Heart left ventricle (tissue), 16 donors: ENCODE data around the gene BTBD16. TPM values are rescaled to one million over a fixed set of nuclear protein-coding genes. Genes with fewer than 3 reads are reported as not detected.

Source experiments
- ATAC-seq, 4 donors: fragments of 200-7000 bp; cut with Tn5 transposase; one replicate each; pipeline ENCODE4 v1.9.1; 2020 to 2022; ENCODE audit warnings: moderate library complexity in 4 of 4, mild to moderate bottlenecking in 3 of 4, moderate number of reproducible peaks in 1 of 4
- DNase-seq, 5 donors: peaks; one replicate each; pipeline ENCODE4 v3.0.0-alpha.2; 2020
- H3K27ac ChIP-seq, 12 donors: fragments of 200-600 bp; sonication (generic) in 4 of 12; one replicate each; pipeline versions ENCODE4 v1.5.0 to v1.8.0; 2016 to 2022; ENCODE audit warnings: mild to moderate bottlenecking in 2 of 12
- H3K27me3 ChIP-seq, 9 donors: fragments of 200-600 bp; sonication (generic) in 2 of 9; one replicate each; pipeline versions ENCODE4 v1.5.1 to v1.8.0; 2016 to 2022; ENCODE audit warnings: mild to moderate bottlenecking in 3 of 9
- H3K36me3 ChIP-seq, 9 donors: fragments of 200-600 bp; sonication (generic) in 2 of 9; one replicate each; pipeline versions ENCODE4 v1.5.0 to v1.8.0; 2018 to 2022; ENCODE audit warnings: mild to moderate bottlenecking in 2 of 9
- H3K4me1 ChIP-seq, 12 donors: fragments of 200-600 bp; sonication (generic) in 4 of 12; one replicate each; pipeline versions ENCODE4 v1.5.0 to v1.8.0; 2016 to 2022; ENCODE audit warnings: mild to moderate bottlenecking in 3 of 12
- H3K4me3 ChIP-seq, 12 donors: fragments of 200-600 bp; sonication (generic) in 4 of 12; one replicate each; pipeline versions ENCODE4 v1.5.0 to v1.8.0; 2017 to 2022; ENCODE audit warnings: mild to moderate bottlenecking in 9 of 12, moderate library complexity in 4 of 12
- H3K9me3 ChIP-seq, 12 donors: fragments of 200-600 bp; sonication (generic) in 4 of 12; one replicate each; pipeline versions ENCODE4 v1.5.0 to v1.8.0; 2016 to 2022; ENCODE audit warnings: mild to moderate bottlenecking in 1 of 12
- POLR2A ChIP-seq, 2 donors: fragments of 450-650 bp; IDR thresholded peaks; one replicate each; pipeline ENCODE4 v1.6.1; 2017; ENCODE audit warnings: antibody characterized with exemption in 2 of 2, mild to moderate bottlenecking in 2 of 2, moderate library complexity in 2 of 2
- WGBS, 4 donors: extraction: QIAGEN DNeasy Blood & Tissue Kit in 2 of 4; methylation state at CpG; one replicate each; pipeline versions ENCODE4 v1.1.5 to v1.1.7; 2013 to 2018; 5-methylcytosine and 5-hydroxymethylcytosine counted together
- intact Hi-C, 10 donors: fragments of 100-400 bp; cut with DNase I; formaldehyde crosslinking; loops; one replicate each; pipeline versions ENCODE4 v1.11.1 to v1.14.2; 2022
- polyA plus RNA-seq, 2 donors: library from polyadenylated mRNA; stranded (reverse); fragments of 200-250 nt; gene quantifications; one replicate each; pipeline ENCODE4 v1.2.3, GENCODE V29; 2013
- total RNA-seq, 9 donors: library from RNA; depleted of rRNA in 2 of 9; stranded (reverse); fragments of >200 nt in 2 of 9; fragmentation: NEBNext Ultra II Directional in 3 of 9; extraction: Animal tissue kit (Norgen Biotek cat#: 25700) in 3 of 9; gene quantifications; one replicate each; pipeline versions ENCODE4 v1.1.0 to v1.2.4, GENCODE V29; 2016 to 2023
- TF ChIP-seq, protein P1 (sequence below), 12 donors: fragments of 200-600 bp; sonication (generic) in 4 of 12; IDR thresholded peaks; one replicate each; pipeline versions ENCODE4 v1.5.0 to v1.8.0; 2018 to 2022; ENCODE audit warnings: antibody characterized with exemption in 12 of 12, mild to moderate bottlenecking in 5 of 12
- donor health status: ischemic (EF 13 %, LVEDD 7.1; RV severe dilation, severe dysfunction).
- donor health status: healthy with polysubstance abuse.
- donor health status: DM: no; HTN: yes; CAD: no.
- donor health status: DM: no; HTN: no; CAD: no.
- donor health status: ischemic (EF 25% LVEDD 6.9; RV normal size, moderate dysfunction).
- donor health status: ischemic (EF 25% LVEDD 5.7; RV mildly dilated, moderate dysfunction).
- donor health status: healthy.
- donor health status: DM: yes; HTN: yes; CAD: no.
- donor health status: ischemic (EF 35%, LVEDD 5.7; RV mildly dilated, moderate dysfunction).
- donor health status: nonischemic (EF 11% LVEDD 7.7; RV severe dilation, severe dysfunction).
- donor health status: DM: yes; HTN: yes; CAD: no.
- donor health status: PGD.
- donor health status: ischemic (EF 29% LVEDD 5.4; RV normal size, mild dysfunction).
- donor health status: nonischemic (EF 23%, LVEDD 6.1; RV moderate dilation, normal function).

Gene BTBD16
- total and polyA plus RNA-seq, 11 donors, result 0.23 to 0.25 TPM; not detected in 9

GRCh38 chr10:122277526-122278136, 6.5 kb downstream of the BTBD16 start:
- H3K4me3 ChIP-seq, result no peak overlapping the region
- no peak overlapping the region for H3K27ac ChIP-seq
- peaks cover 0 to 2% (median 0%) of the 10 kb centered on the region in 9 donors for H3K27me3 ChIP-seq
- intact Hi-C loops, result loop anchor here in 1 of 10 donors (10.0 kb wide), 1 partner anchor 427 kb away; no protein-coding TSS in a partner anchor
- WGBS, 4 donors, result 78 to 90% (median 86%) methylated on average over 10 of the region's 10 CpGs
- H3K4me1 ChIP-seq, result peaks cover 0 to 9% (median 0%) of the 10 kb centered on the region in 12 donors
- ATAC-seq (no peak), DNase-seq (no peak)
- no peak for TF ChIP-seq POLR2A (IDR thresholded peaks at IDR 0.05)
- TF ChIP-seq, protein P1, sequence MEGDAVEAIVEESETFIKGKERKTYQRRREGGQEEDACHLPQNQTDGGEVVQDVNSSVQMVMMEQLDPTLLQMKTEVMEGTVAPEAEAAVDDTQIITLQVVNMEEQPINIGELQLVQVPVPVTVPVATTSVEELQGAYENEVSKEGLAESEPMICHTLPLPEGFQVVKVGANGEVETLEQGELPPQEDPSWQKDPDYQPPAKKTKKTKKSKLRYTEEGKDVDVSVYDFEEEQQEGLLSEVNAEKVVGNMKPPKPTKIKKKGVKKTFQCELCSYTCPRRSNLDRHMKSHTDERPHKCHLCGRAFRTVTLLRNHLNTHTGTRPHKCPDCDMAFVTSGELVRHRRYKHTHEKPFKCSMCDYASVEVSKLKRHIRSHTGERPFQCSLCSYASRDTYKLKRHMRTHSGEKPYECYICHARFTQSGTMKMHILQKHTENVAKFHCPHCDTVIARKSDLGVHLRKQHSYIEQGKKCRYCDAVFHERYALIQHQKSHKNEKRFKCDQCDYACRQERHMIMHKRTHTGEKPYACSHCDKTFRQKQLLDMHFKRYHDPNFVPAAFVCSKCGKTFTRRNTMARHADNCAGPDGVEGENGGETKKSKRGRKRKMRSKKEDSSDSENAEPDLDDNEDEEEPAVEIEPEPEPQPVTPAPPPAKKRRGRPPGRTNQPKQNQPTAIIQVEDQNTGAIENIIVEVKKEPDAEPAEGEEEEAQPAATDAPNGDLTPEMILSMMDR (IDR thresholded peaks at IDR 0.05), result no peak
- no peaks in the 10 kb centered on the region for H3K9me3 ChIP-seq
- H3K36me3 ChIP-seq, result peaks cover 0 to 6% (median 0%) of the 10 kb centered on the region in 9 donors

GRCh38 chr10:122279725-122280141, 8.6 kb downstream of the BTBD16 start:
- 23 to 43% (median 25%) methylated on average over 9 of the region's 9 CpGs for WGBS, 4 donors
- ATAC-seq, result peak; percentile 57 to 75 (median 72)
- Histone ChIP-seq H3K36me3 (peaks cover 0 to 6% (median 0%) of the 10 kb centered on the region in 9 donors), H3K27me3 (peaks cover 0 to 2% (median 0%) of the 10 kb centered on the region in 9 donors), H3K4me3 (no peak overlapping the region), H3K9me3 (no peaks in the 10 kb centered on the region), H3K4me1 (peaks cover 0 to 13% (median 0%) of the 10 kb centered on the region in 12 donors), H3K27ac (no peak overlapping the region)
- DNase-seq, result peak in 3 of 5 donors; percentile 33 to 58 (median 34)
- intact Hi-C loops, result loop anchor here in 3 of 10 donors (10.0 kb wide), 3 partner anchors 415 to 1275 kb away; partner anchors contain the start of gene C10orf120 (in 1 of the 3)
- TF ChIP-seq, protein P1 (IDR thresholded peaks at IDR 0.05), result peak; percentile 40 to 69 (median 58)
- TF ChIP-seq POLR2A (IDR thresholded peaks at IDR 0.05), result no peak

GRCh38 chr10:122280156-122280555, 9.1 kb downstream of the BTBD16 start:
- intact Hi-C loops, result loop anchor here in 2 of 10 donors (10.0 kb wide), 3 partner anchors 415 to 1275 kb away; partner anchors contain the start of gene C10orf120 (in 1 of the 2)

More at GRCh38 chr10:122280156-122280555, 9.1 kb downstream of the BTBD16 start:
- peaks cover 0 to 4% (median 0%) of the 10 kb centered on the region in 9 donors for H3K36me3 ChIP-seq
- H3K9me3 ChIP-seq, result no peaks in the 10 kb centered on the region
- ATAC-seq (no peak), DNase-seq (no peak)
- H3K4me3 ChIP-seq, result no peak overlapping the region
- TF ChIP-seq POLR2A (IDR thresholded peaks at IDR 0.05), result no peak
- TF ChIP-seq, protein P1 (IDR thresholded peaks at IDR 0.05), result no peak
- WGBS, 4 donors, result 74 to 81% (median 78%) methylated on average over 7 of the region's 7 CpGs
- H3K4me1 ChIP-seq, result peaks cover 0 to 13% (median 0%) of the 10 kb centered on the region in 12 donors
- peaks cover 0 to 2% (median 0%) of the 10 kb centered on the region in 9 donors for H3K27me3 ChIP-seq
- H3K27ac ChIP-seq, result no peak overlapping the region
